Activated CD4-positive, alpha-beta T cell treated with anti-CD3 and anti-CD28 coated beads for 48 hours (primary cell): ENCODE data around the gene SCIN.

ENCODE experiments used
- DNase-seq: peaks from one replicate; pipeline ENCODE4 v3.0.0-alpha.2; 2020

SCIN gene

GRCh38 chr7:12569673-12570072 is 847 bp upstream of the SCIN start:
- DNase-seq = no peak

- DNase-seq = no peak
Observed at GRCh38 chr7:12570168-12570533, 369 bp upstream of the SCIN start.

- DNase-seq = no peak
Observed at GRCh38 chr7:12571691-12572090, 1.2 kb downstream of the SCIN start.

GRCh38 chr7:12572941-12573575 is 2.5 kb downstream of the SCIN start:
- DNase-seq = no peak

GRCh38 chr7:12573885-12574284 is 3.4 kb downstream of the SCIN start:
- DNase-seq = no peak

DNA sequence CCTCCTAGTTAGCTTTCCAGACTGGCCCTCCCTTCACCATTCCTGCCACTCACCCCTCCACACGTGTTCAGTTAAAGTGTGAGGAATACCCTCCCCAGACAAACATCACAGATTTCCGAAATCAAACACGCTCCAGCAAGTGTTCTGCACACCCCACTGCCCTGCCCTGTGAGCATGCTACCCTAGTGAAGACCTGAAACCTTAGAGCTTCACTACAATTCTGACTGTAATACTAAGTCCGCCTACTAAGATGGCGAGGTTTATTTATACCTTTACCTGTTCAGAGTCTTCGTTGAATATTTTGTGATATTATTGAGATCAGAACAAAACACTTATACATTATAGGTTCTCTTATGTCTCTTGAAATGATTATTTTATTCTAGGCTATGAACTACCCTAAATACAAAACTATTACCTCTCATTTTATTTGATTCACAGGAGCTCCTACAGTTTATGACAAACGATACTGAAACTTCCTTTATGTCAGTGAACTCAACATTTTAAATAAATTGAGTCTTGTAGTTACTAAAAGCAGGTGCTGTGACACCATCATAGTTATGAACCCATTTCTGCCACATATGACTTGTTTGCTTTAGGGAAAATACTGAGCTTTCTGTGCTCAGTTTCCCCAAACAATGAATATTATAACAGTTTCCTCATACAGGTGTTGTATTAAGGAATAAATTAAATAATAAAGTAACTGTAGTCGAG is 8.6 kb downstream of the SCIN start:
- no peak for DNase-seq

DNA sequence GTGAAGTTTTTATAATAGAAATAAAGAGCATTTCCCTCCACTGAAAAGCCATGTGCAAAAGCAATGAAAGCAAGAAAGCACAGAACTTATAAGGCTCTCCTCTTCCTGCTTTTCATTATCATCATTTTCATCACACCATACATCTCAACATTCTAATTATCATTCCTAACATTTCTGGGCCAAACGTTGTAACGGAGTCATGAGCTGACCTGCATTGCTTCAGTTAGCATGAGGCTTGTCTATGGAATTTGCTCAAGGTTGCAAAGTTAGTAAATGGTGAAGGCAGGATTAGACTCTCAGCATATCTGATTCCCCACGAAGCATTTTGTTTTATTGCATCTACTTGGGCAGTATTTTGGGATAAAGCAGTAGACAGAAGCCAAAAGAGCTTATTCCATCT is 11.4 kb downstream of the SCIN start:
- no peak for DNase-seq

DNA sequence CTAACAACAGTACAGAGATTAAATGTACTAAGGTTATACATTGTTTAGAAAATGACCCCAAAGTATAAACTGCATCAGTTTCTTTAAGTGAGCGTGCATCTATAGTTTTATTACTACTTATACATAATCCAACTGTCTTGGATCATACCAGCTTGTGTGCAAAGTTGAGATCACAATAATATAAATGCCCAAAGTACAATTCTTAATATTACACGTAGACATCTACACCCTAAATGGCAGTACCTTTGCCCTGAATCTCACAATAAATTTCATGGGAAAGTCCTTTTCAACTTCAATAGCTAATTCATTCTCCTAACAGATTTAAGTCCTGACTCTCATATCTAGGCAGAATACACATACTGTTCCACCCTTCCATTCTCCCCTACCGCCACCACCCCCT is 11.8 kb downstream of the SCIN start:
- DNase-seq = no peak

DNA sequence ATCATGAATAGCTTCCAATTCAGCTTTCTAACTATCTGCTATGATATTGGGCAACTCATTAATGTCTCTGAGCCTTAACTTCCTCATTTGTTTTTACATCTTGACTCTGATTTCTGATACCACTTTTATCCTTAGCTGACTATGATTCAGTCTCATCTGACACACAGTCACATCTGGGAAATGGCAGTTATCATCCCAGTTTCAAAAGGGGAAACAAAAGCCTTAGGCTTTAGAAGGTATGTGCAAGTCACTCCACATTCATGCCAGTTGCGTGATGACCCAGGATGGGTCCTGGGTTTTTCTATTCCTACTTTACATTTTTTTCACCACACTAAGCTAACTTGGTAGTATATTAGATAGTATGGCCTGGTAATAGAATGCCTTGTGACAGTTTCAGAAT is 12.7 kb downstream of the SCIN start:
- no peak for DNase-seq

DNA sequence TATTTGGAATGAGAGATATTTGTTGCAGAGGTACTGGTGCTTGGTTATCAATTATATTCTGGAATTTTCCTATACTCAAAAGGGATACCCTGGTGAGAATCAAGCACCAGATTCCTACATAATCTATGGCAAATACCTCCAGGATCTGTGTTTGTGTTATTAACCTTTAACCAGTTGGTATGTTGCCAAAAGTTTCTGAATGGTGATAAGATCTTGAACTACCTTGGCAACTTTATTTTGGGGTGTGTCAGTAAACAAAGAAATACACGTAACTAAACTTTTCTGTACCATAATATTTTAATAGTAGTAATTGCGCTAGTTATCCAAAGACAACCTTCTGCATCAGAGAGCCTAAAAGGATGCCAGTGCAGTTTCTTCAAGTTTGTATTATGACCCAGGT is 13.4 kb downstream of the SCIN start:
- DNase-seq = no peak

GRCh38 chr7:12584930-12585329 is 14.4 kb downstream of the SCIN start:
- DNase-seq = no peak

DNA sequence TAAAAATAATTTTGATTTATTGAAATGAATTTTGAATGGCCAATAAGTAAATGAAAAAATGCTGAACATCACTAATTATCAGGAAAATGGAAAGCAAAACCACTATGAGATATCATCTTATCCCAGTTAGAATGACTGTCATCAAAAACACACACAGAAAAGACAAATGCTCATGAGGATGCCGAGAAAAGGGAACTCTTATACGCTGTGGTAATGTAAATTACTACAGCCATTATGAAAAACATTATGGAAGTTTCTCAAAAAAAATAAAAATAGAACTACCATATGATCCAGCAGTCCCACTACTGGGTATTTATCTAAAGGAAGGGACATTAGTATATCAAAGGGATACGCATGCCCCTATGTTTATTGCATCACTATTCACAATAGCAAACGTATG is 15.8 kb downstream of the SCIN start:
- no peak for DNase-seq

DNA sequence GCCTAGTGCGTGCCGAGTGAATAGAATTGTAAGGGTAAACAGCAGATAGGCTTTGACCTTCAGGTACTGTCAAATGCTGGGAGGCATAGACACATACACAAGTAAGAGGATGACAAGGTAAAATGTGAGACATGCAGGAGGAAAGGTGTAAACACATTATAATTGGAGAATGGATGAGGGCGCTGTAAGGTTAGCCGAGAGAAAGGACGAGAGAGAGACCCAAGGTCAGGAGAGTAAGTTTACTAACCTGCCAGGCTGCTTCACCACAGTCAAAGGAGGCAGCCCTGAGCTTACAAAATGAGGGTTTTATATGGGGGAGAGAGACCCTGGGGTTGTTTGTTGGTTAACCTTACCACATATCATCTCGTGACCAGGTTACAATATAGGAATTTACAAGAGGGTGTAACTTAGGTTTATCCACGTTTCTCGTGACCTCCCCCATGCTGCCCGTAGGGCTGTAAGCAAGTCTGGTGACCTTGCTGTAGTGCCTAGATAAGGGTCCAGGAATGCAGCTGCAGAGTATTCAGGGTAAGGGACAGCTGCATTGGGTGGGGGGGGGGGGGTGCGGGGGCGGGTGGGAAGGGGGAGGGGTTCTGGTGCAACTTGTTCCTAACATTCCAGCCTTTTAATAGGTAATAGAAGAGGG is 17.9 kb downstream of the SCIN start:
- no peak for DNase-seq

GRCh38 chr7:12590559-12590958 is 20.0 kb downstream of the SCIN start:
- no peak for DNase-seq

GRCh38 chr7:12594122-12594897 is 23.8 kb downstream of the SCIN start:
- DNase-seq = no peak

GRCh38 chr7:12595148-12595547 is 24.6 kb downstream of the SCIN start:
- no peak for DNase-seq

DNA sequence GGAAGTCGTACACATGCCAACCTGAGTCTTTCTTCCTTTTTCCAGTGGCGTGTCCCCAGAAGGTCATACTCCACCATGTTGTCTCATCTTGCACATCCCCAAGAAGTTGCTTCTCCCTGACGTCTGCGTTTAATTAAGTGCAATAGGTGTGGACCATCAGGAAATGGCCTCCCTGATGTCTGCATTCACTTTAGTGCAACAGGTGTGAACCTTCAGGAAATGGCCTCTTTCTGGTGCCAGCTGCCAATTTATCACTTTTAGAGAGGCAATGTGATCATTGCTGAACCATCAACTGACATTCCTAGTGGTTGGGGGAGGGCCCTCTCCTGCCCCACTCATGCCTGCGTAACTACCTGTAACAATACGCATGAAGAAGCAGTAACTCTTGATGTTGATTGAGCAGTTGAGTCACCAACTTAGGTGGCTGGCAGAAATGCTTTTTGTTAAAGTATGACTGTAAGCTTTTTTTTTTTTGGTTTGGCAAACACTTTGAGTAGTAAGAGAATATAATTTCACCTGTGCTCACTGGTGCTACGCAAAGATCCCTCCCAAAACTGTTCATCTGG is 25.8 kb downstream of the SCIN start:
- no peak for DNase-seq

DNA sequence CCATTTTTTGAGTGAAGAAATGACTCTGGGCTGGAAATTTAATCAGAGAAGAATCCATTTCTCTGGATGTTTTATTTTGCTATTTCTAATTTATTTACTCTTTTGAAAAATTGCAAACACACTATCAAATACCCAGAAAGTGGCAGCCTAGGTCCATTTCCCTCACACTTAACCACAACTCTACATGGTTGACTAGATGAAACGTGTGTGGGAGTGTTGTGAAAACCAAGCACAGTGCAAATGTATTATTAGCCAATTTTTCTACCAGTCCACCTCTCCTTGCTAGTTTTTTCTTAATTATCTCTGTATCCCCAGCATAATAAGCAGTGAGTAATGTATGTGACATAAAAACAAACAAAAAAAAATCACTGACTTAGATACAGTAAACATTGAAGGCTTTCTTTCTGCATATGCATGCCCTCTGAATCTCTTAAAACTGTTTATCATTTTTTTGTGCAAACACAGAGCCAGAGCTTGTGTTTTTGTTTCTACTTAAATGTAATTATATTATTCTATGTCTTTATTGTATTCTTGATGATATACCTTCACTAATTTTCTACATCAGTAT is 30.9 kb downstream of the SCIN start:
- DNase-seq = no peak

DNA sequence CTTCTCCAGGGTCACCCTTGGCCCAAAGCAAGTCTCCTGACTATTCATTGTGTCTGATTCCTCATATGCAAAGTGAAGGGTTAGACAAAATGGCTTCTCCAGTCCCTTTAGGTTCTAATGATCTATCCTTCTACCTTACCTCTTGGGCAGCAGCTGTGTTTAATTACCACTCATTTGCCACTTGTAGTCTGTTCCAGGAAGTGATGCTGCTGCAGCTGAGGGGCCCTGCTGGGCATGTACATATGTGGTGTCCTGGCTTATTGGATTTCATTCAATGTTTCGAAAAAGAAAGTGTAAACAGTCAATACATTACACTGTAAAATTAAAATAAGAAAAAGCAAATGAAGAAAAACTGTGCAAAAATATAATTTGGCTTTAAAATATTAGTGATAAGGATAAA is 36.6 kb downstream of the SCIN start:
- no peak for DNase-seq

- no peak for DNase-seq
Observed at GRCh38 chr7:12609561-12609960, 39.0 kb downstream of the SCIN start.

GRCh38 chr7:12610899-12611298 is 40.4 kb downstream of the SCIN start:
- no peak for DNase-seq

- no peak for DNase-seq
Observed at GRCh38 chr7:12612622-12613021, 42.1 kb downstream of the SCIN start.

- DNase-seq = no peak
Observed at GRCh38 chr7:12619461-12620069, 49.0 kb downstream of the SCIN start.
